Memory B cell (primary cell): ENCODE results near the gene GRK5.
A peak's percentile ranks its signal among the peaks of the same experiment; 100 is the strongest.

Source experiments
- ATAC-seq: fragments of 150-1000 bp; cut with Tn5 transposase; 2 replicates; pipeline ENCODE4 v1.10.0; 2021; ENCODE audit warnings: low read depth, mild to moderate bottlenecking, moderate library complexity
- DNase-seq, 2 donors: peaks; one replicate each; pipeline ENCODE4 v3.0.0; 2022; ENCODE audit warnings: low spot score in 2 of 2
- H3K27ac Mint-ChIP-seq: one replicate; pipeline ENCODE4 v1.8.0; 2022; ENCODE audit warnings: mild to moderate bottlenecking, moderate library complexity, mixed read lengths
- H3K27me3 Mint-ChIP-seq: one replicate; pipeline ENCODE4 v1.8.0; 2022; ENCODE audit warnings: mixed read lengths
- H3K36me3 Mint-ChIP-seq: one replicate; pipeline ENCODE4 v1.8.0; 2022; ENCODE audit warnings: mild to moderate bottlenecking, mixed read lengths
- H3K4me1 Mint-ChIP-seq: one replicate; pipeline ENCODE4 v1.8.0; 2022; ENCODE audit warnings: mixed read lengths
- H3K4me3 Mint-ChIP-seq: one replicate; pipeline ENCODE4 v1.8.0; 2022; ENCODE audit warnings: mild to moderate bottlenecking, moderate library complexity, mixed read lengths
- H3K9me3 Mint-ChIP-seq: one replicate; pipeline ENCODE4 v1.8.0; 2022; ENCODE audit warnings: mixed read lengths

GRK5 gene

DNA sequence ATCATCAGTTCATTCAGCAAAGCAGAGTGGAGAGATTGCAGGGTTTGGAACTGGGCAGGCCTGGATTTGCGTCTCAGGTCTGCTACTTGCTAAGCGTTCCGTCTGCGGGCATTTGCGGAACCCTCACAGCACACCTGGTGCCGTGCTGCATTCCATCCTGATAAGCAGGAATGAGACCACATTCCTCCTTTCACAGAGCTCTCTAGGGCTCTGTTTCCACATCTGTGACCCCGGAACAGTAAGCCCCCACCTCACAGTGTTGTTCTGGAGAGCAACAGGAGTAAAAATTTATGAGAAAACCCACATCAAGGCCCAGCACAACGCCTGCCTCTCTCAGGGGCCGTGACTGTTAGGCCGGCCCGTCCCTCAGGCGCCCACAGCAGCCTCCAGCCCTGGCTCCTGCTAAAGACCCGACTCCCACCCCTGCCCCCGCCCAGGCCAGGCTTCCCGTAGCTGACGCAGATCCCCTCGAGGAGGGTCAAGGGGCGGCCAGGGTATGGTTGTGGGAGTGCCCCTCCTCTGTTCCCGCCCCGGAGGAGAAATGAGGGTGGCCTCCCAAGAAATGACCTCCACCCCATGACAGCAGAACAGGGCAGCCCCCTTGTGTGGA, 206.2 kb downstream of the GRK5 start:
- DNase-seq (no peak), ATAC-seq (no peak)
- Mint-ChIP-seq H3K27ac (peak overlapping the region; percentile 85), H3K27me3 (no peaks in the 10 kb centered on the region), H3K36me3 (peaks cover 7% of the 10 kb centered on the region), H3K4me1 (peaks cover 12% of the 10 kb centered on the region), H3K4me3 (no peak overlapping the region), H3K9me3 (no peaks in the 10 kb centered on the region)

DNA sequence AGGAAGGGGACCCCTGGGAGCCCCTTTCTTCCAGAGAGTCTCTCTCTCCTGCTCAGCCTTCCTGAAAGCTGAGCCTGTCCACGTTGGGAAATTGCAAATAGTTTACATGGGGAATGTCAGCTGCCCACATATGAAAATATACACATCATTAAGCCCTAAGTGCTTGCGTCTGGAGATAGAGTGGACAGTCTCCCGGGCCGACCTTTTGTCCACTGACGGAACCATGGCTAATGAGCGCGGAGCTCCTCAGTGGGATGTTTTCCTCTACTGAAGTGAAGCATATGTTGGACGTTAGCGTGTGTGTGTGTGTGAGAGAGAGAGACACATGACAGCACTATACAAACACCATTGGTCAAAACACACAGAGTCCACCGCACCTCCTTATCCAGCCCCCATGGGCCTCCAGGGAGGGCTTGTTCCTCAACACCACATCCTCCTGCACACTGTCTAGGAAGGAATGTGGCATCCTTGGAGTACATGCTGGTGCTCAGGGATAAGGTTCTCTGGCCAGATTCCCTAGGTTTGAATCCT, 206.8 kb downstream of the GRK5 start:
- Mint-ChIP-seq H3K36me3 (peaks cover 7% of the 10 kb centered on the region), H3K9me3 (no peaks in the 10 kb centered on the region), H3K27me3 (no peaks in the 10 kb centered on the region), H3K4me3 (no peak overlapping the region), H3K4me1 (peaks cover 12% of the 10 kb centered on the region), H3K27ac (peak overlapping the region; percentile 85)
- ATAC-seq (no peak), DNase-seq (no peak)

DNA sequence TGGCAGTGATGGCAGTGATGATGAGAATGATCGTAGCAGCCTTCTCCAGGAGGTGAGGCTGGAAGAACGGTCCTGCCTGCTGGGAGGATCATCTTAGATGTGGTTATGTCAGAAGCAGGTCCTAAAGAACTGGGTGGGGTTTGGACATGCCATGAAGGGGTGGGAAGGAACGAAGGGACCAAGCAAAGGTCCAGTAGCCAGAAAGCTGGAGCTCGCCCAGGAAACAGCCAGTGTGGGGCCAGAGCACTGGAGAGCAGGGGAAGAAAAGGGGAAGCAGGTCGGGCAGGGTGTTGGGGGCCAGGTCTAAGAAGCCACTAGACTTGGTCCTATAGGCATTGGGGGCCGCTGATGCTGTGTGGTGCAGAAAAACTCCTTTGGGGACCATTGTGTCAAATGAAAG, 207.8 kb downstream of the GRK5 start:
- Mint-ChIP-seq H3K27ac (peak overlapping the region; percentile 85), H3K4me3 (no peak overlapping the region), H3K4me1 (peaks cover 12% of the 10 kb centered on the region), H3K27me3 (no peaks in the 10 kb centered on the region), H3K36me3 (peaks cover 7% of the 10 kb centered on the region), H3K9me3 (no peaks in the 10 kb centered on the region)
- ATAC-seq: no peak
- no peak for DNase-seq

DNA sequence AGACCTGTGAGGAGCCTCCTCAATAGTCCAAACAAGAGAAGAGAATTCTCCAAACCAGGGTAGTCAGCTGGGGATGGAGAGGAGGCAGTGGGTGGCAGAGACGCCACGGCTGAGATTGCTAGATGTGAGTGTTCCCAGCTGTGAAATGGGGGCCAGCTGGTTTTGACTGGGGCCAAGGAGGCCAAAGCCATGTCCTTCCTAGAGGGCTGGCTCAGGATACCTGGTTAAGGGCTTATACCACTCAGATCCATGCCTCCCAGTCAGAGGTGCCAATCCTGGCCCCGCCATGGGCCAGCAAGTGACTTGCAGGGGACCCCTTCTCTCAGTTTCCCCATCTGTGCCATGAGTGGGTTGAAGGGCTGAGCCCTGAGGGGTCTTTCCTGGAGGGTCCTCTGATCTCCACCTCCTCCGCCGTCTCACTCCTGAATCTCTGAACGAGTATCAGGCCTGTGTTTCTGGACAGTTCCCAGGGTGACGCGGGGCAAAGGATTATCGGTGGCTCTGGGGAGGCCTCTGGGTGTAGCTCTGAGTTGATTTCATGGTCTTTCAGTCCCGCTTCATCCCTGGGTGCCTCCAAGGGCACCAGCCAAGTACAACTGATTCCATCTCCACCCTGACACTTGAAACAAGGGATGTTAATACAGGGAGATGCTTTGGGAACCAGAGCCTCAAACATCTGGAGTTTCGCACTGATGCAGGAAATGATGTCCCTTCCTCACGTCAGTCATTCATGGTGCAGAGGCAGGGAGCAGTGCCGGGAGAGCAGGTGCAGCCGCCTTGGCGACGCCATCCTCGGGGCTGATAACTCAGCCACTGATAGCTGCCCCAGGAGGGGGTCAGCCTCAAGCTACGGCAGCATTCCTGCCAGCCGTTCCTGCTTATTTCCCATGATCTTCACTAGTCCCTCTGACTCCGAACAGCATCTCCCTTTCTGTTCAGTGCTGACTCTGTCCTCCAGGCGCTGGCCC, 208.4 kb downstream of the GRK5 start:
- Mint-ChIP-seq H3K27ac (peak overlapping the region; percentile 85), H3K27me3 (no peaks in the 10 kb centered on the region), H3K36me3 (peaks cover 6% of the 10 kb centered on the region), H3K9me3 (no peaks in the 10 kb centered on the region), H3K4me1 (peaks cover 12% of the 10 kb centered on the region), H3K4me3 (no peak overlapping the region)
- DNase-seq (no peak), ATAC-seq (no peak)

DNA sequence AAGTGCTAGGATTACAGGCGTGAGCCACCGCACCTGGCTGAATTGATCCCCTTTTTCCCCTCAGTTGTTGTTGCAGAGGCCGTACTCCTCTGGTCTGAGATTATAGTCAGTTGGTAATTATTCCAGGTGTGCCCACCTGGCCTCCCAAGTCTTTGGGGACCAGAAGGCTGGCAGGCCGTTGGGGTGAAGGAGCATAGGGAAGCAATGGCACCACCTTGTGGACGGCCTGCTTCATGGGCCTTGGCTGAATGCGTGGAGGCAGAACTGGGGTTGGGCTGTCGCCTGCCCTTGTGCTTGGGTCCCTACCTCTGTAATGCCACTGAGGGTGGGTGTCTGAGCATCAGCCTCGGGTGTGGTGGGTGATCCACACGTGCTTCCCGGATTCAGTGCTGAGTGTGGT, 209.5 kb downstream of the GRK5 start:
- Mint-ChIP-seq H3K27me3 (no peaks in the 10 kb centered on the region), H3K27ac (peak overlapping the region; percentile 82), H3K9me3 (no peaks in the 10 kb centered on the region), H3K4me1 (peaks cover 12% of the 10 kb centered on the region), H3K4me3 (no peak overlapping the region), H3K36me3 (no peaks in the 10 kb centered on the region)
- ATAC-seq (peak; percentile 96), DNase-seq (peak; percentile 69 to 72)

DNA sequence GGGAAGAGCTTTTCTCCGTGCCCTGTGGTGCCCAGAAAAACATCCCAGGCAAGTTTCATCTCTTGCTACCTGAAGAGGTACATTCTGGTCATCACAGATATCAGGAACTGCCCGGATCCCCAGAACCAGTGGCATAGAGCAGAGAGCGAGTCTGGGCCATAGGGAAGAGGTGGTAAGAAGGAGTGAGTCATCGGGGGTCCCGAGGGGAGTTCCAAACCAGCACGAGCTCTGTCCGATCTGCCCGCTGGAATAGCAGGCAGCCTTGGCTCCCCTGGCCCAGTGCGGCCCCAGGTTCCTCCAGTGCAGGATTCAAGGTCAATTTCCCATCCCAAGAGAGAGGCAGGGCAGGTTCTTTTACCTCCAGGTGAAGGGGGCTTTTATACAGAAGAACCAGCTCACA, 210.5 kb downstream of the GRK5 start:
- DNase-seq (no peak), ATAC-seq (no peak)
- Mint-ChIP-seq H3K27ac (no peak overlapping the region), H3K27me3 (no peaks in the 10 kb centered on the region), H3K4me3 (no peak overlapping the region), H3K4me1 (peaks cover 12% of the 10 kb centered on the region), H3K36me3 (no peaks in the 10 kb centered on the region), H3K9me3 (no peaks in the 10 kb centered on the region)

DNA sequence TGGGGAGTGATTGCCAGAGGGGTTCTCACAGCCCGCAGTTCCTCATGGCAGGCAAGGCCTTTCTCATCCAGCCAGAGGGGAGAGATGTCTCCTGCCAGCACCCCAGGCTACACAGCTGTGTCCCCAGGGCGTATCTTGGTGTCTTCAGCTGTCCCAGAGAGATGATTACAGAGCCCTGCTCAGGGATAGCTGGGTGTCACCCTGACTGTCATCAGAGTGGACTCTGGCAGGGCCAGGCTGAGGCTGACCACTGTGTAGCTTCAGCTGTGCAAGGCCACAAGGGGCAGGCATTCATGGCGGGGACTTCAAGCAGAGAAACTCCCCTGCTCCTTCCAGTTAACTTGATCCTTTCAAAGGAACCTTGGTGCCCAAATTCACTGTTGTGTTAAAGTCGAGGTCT, 211.0 kb downstream of the GRK5 start:
- no peaks in the 10 kb centered on the region for H3K27me3 Mint-ChIP-seq
- no peak overlapping the region for H3K4me3 Mint-ChIP-seq
- H3K36me3 Mint-ChIP-seq: peaks cover 2% of the 10 kb centered on the region
- H3K27ac Mint-ChIP-seq: no peak overlapping the region
- no peak for ATAC-seq
- DNase-seq: no peak
- H3K4me1 Mint-ChIP-seq: peaks cover 12% of the 10 kb centered on the region
- no peaks in the 10 kb centered on the region for H3K9me3 Mint-ChIP-seq

DNA sequence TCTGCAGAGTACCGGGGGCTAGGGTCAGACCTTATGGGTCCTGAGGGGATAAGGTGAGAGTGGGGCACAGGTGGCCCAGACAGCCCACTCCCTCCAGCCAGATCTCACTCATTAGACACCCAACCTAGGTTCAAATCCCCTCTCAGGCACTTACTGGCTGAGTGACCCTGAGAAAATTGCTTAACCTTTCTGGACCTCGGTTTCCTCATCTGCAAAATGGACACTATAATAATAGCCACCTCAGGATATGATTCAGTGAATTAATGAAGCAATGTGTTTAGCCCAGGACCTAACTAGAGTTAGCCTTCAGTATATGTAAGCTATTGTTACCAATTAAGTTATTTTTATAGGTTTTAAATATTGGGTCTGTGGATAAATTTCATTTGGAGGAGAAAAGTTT, 212.6 kb downstream of the GRK5 start:
- Mint-ChIP-seq H3K4me1 (peaks cover 12% of the 10 kb centered on the region), H3K27me3 (no peaks in the 10 kb centered on the region), H3K9me3 (no peaks in the 10 kb centered on the region), H3K4me3 (no peak overlapping the region), H3K27ac (no peak overlapping the region), H3K36me3 (peaks cover 7% of the 10 kb centered on the region)
- DNase-seq (no peak), ATAC-seq (no peak)

DNA sequence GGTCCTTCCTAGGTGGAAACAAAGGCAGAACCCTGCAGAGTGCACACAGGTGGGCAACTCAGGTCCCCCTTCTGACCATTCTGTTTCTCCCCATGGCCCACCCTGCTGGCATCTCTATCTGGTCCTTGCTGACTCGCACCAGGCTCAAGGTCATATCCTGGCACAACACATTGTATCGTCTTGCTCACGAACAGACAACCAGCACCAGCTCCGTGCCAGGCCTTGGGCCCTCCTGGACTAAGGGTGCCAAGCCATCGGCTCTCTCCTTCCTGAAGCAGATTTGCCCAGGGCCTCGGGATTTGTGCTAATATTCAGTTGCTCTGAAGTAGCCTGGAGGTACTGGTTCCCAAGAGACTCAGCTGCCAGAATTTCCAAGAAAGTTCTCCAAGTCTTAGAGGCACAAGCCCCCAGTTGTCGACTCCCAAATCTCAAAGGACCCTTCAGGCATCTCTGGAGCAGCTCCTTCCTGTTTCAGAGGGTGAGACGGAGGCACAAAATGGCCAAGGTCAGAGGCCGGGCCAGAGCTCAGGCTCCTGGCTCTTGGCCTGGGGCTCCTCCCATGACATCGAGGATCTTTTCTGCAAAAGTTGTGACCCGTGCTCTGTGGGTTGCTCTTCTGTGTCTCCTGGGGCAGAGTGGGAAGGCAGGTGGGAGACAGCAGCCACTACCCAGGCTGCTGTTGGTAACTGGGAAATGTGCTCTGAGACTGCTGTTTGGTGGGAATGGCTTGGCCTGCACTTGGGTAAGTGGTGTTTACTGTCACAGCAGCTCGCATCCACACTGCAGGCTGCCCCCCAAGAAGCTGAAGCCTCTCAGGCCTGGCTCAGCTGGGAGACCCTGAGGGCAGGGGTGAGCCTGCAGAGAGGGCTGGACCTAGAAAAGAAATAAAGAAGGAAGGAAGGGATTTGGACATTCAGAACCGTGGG, 213.8 kb downstream of the GRK5 start:
- ATAC-seq (no peak), DNase-seq (no peak)
- Mint-ChIP-seq H3K36me3 (peaks cover 13% of the 10 kb centered on the region), H3K27ac (no peak overlapping the region), H3K9me3 (no peaks in the 10 kb centered on the region), H3K4me3 (no peak overlapping the region), H3K4me1 (peaks cover 10% of the 10 kb centered on the region), H3K27me3 (no peaks in the 10 kb centered on the region)

DNA sequence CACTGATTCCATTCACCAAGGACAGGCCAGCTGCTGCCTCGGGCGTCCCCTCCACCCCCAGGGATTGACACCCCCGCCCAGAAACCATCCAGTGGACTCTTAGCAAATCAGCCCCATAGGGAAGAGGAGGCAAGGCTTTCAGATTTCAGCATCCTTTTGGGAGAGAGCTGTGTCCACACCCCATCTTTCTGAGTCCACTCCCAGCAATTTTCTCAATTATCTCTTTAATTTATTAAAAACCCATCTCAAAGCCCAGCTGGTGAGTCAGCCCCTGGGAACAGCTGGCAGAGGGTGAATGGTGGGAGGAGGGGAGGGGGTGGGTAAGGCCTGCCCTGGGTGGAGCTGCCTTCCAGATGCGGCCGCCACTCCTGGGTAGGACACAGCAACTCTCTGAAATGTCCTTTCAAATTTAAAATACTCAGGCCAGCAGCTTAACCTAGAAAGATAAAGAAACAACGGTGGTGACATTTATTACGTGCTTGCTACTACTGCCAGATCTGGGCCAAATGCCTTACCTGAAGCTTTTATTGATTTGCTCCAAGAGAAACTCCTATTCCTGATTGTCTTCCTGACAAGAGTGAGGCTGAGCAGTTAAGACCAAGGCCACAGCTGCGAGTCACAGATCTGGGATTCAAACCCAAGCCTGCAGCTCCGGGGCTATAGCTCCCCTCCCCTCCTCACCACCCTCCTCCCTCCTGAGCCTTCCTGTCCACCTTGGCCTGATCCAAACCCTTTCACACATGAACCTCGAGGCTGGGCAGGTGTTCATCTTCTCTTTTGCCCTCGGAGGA, 214.7 kb downstream of the GRK5 start:
- no peak for DNase-seq
- Mint-ChIP-seq H3K4me3 (no peak overlapping the region), H3K36me3 (peaks cover 13% of the 10 kb centered on the region), H3K9me3 (no peaks in the 10 kb centered on the region), H3K27ac (no peak overlapping the region), H3K4me1 (peaks cover 6% of the 10 kb centered on the region), H3K27me3 (no peaks in the 10 kb centered on the region)
- no peak for ATAC-seq

DNA sequence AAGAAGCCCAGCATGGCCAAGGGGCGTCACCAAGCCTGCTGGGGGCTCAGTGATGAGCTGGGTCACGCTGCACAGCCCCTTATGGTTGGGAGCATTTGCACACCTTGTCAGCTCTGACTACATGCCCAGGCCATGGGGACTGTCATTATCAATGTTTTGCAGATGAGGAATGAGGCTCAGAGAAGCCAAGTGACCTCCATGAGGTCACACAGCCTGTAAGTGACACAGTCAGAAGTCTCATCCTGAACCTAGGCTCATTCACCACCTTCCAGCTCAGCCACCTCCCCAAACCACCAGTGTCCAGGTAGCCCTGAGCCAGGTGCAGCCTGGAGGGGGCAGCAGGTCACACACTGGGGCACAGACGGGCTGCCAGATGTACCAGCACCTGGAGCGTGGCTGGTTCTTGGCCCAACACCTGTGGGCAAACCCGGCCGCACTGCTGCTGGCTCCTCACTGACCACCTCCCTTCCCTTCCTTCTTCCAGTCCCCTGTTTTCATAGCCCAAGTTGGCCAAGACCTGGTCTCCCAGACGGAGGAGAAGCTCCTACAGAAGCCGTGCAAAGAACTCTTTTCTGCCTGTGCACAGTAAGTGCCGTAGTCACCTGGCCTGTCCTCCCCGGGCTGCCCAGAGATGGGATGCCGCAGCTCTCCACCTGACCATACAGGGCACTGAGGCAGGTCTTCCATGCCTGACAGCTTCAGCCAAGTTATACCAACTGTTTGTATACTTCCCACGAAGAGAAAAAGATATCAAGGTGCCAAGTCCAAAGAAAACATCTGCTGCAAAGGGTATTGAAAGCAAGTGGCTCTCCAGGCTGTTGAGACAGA, 215.5 kb downstream of the GRK5 start:
- H3K9me3 Mint-ChIP-seq: no peaks in the 10 kb centered on the region
- H3K27me3 Mint-ChIP-seq: no peaks in the 10 kb centered on the region
- ATAC-seq: no peak
- no peak overlapping the region for H3K4me3 Mint-ChIP-seq
- peaks cover 13% of the 10 kb centered on the region for H3K36me3 Mint-ChIP-seq
- DNase-seq: no peak
- H3K27ac Mint-ChIP-seq: no peak overlapping the region
- H3K4me1 Mint-ChIP-seq: peaks cover 3% of the 10 kb centered on the region

DNA sequence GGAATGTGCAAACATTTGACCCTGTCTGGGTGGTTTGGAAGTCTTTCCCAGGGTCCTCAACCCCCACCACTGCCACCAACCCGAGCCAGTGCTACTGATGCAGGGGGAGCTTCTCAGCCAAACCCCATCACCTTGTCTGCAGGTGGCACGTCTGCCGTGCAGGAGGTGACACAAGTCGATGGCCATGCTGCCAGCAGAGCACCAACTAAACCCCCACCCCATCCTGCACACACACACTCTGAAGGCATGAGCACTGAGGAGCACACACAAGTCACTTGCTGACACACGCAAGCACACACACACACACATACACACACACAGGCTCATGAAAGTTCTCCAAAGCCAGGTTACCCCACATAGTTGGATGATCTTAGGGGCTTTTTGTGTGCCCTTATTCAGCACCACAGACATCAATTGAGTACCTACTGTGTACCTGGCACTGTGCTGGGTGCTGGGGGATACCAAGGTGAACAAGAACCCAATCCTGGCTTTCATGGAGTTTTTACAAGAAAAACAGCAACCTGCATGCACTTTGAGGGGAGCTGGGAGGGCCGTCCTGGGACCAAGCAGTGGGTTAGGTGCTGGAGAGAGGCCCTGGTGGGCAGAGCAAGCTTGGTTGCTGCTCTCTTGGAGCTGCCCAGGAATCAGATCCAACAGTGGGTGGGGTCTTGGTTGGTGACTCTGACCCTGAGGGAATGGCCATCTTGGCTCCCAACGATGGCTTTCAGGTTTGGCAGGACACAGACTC, 216.3 kb downstream of the GRK5 start:
- Mint-ChIP-seq H3K36me3 (peaks cover 15% of the 10 kb centered on the region), H3K27me3 (no peaks in the 10 kb centered on the region), H3K27ac (no peak overlapping the region), H3K4me3 (no peak overlapping the region), H3K9me3 (no peaks in the 10 kb centered on the region), H3K4me1 (peaks cover 3% of the 10 kb centered on the region)
- no peak for DNase-seq
- no peak for ATAC-seq
